Measurements from ENCODE around the gene PRR3.
A peak's percentile ranks its signal among the peaks of the same experiment; 100 is the strongest.
"Not testable (repeated sequence)": the region's sequence is repeated elsewhere in the genome, so short reads cannot be mapped to it uniquely, and the experiment has no call there.

PRR3 gene, protein sequence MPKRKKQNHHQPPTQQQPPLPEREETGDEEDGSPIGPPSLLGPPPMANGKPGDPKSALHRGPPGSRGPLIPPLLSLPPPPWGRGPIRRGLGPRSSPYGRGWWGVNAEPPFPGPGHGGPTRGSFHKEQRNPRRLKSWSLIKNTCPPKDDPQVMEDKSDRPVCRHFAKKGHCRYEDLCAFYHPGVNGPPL

DNA sequence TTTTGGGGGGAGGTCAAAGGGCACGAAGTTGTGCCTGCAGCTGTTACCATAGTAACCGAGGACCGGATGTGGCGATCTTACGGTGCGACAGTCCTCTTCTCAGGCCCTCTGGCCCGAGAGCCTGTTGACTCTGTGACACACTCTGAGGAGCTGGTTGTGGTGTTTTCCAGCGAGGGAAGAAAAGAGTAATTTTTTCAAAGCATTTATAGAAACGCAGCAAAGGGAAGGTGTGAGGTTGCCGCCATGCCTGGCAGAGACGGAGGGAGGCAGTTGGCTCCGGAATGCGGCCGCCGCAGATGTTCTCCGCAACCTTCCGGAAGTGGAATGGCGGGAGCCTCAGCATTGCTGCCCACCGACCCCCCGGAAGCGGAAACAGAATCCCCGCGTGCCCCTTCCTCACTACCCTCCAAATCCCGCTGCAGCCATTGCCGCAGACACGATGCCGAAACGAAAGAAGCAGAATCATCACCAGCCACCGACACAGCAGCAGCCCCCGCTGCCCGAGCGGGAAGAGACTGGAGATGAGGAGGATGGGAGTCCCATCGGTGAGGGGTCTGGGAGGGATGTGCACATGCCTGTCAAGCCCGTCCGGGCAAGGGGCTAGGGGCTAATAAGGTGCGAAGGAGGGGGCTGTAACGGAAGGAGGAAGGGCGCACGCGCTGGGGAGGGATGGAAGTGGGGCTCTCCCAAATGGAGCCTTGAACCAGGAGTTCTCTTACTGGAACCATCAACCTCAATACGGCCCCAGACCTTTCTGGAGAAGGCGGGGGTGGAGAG is at the start of gene PRR3:
Gene PRR3, plus strand, starts transcription at position 390 of the 777 bp plus-strand sequence. Its CDS starts 50 bp downstream, at position 440.
- DNase-seq (ENCODE audit: extremely low read depth in 1 of 2, low read depth in 1 of 2), result peak; percentile 61 to 67

- no peak for DNase-seq (ENCODE audit: extremely low read depth in 1 of 2, low read depth in 1 of 2)
These were observed 49.0 kb upstream of the PRR3 start for GRCh38 chr6:30507849-30508827.

DNA sequence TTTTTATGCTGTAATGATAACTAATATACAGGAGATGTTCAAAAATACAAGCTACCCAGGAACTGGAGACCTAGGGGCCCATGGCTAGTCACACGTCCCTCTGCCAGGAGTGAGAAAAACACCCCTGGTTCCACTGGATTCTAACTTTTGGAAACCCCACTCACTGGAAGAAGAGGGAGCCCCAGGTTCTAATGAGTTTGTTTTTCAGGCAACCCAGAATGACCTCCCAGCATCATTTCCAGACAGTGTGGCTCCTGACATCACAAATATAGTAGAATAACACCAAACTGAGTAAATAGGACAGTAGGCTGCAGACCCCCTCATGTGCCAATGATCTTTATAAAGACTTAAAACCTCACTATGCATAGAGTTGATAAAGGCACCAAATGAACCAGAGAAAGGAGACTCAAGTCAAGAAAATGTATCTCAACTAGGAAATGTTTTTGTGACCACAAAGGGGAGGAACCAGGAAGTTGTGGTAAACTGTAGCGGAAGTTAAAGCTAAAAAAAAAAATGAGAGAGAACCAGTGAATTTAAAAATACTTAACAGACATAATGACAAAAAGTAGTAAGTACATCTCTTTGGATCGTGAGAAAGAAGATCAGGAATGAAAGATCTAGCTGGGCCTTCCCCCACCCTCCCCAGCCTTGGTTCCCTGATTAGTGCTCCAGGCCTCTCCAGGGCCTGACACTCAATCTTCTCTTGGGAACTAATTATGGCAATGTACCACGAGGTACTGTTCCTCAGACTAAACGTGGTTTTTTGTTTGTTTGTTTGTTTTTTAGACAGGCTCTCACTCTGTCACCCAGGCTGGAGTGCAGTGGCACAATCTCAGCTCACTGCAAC is 48.0 kb upstream of the PRR3 start:
- no peak for DNase-seq (ENCODE audit: extremely low read depth in 1 of 2, low read depth in 1 of 2)

DNA sequence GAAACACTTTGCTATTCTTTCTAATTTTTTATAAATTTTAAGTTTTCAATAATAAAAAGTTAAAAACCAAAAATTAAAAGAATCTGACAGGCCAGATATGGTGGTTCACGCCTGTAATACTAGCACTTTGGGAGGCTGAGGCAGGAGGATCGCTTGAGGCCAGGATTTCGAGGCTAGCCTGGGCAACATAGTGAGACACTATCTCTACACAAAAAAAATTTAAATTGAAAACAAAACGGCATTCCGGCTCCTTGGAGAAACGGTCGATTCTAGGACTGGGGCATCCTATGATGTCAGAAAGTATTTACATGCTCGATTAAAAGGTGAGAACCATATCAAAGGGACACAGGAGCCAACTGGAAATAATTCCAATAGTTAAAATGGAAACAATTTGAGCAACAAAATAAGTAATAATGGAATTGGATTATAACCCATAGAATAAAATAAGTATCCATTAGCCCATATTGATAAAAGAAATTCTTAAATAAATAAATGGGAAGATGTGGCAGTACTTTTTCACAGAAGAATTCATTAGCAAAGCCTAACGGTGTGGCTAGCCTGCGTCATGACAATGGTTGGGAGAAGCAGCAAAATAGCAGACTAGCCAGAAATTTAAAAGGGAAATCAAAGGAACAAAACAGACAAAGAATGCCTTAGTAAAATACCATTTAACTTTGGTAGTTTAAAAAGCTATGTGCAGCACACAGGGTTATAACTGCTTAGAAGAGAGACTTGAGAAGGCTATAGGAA is 46.5 kb upstream of the PRR3 start:
- DNase-seq (ENCODE audit: extremely low read depth in 1 of 2, low read depth in 1 of 2), result no peak

DNA sequence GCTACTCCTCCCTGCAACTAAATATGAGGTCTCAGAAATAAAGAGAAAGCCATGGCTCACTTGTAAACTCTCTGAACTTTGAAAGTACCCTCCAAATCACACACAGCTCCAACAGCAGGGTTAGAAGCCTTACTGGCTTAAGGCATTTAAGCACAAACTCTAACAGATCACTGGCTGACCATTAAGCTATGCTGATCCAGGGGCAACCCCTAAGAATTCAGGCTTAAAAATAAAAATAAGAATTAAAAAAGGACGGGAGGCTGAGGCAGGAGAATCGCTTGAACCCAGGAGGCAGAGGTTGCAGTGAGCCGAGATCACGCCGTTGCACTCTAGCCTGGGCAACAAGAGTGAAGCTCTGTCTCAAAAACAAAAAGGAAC is 45.9 kb upstream of the PRR3 start:
- DNase-seq (ENCODE audit: extremely low read depth in 1 of 2, low read depth in 1 of 2), result no peak

DNA sequence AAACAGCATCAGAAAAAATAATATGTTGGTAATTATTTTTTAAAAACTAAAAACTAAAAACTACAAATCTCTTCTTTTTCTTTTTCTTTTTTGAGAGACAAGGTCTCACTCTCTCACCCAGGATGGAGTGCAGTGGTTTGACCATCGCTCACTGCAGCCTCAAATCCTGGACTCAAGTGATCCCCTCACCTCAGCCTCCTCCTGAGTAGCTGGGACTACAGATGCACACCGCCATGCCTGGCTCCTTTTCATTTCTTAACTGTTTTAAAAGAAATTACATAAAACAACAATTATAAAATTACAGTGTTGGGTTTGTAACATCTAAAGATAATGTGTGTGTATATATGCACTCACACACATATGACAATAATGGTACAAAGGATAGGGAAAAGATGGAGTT is 43.6 kb upstream of the PRR3 start:
- DNase-seq (ENCODE audit: extremely low read depth in 1 of 2, low read depth in 1 of 2), result no peak

GRCh38 chr6:30515106-30515505 is 42.0 kb upstream of the PRR3 start:
- no peak for DNase-seq (ENCODE audit: extremely low read depth in 1 of 2, low read depth in 1 of 2)

GRCh38 chr6:30515944-30516753 is 40.9 kb upstream of the PRR3 start:
- peak; percentile 70 to 77 for DNase-seq (ENCODE audit: extremely low read depth in 1 of 2, low read depth in 1 of 2)

GRCh38 chr6:30516754-30517076 is 40.4 kb upstream of the PRR3 start:
- DNase-seq (ENCODE audit: extremely low read depth in 1 of 2, low read depth in 1 of 2), result not testable (repeated sequence)

GRCh38 chr6:30517767-30518504 is 39.2 kb upstream of the PRR3 start:
- DNase-seq (ENCODE audit: extremely low read depth in 1 of 2, low read depth in 1 of 2), result not testable (repeated sequence)

DNA sequence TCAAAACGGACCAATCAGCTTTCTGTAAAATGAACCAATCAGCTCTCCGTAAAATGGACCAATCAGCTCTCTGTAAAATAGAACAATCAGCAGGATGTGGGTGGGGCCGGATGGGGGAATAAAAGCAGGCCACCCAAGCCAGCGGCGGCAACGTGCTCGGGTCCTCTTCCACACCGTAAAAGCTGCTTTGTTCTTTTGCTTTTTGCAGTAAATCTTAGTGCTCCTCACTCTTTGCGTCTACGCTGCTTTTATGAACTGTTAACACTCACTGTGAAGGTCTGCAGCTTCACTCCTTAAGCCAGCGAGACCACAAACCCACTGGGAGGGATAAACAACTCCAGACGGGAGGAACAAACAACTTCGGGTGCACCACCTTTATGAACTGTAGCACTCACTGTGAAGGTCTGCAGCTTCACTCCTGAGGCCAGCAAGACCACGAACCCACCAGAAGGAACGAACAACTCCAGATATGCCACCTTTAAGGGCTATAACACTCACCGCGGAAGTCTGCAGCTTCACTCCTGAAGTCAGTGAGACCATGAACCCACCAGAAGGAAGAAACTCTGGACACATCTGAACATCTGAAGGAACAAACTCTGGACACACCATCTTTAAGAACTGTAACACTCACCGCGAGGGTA is 38.5 kb upstream of the PRR3 start:
- not testable (repeated sequence) for DNase-seq (ENCODE audit: extremely low read depth in 1 of 2, low read depth in 1 of 2)

DNA sequence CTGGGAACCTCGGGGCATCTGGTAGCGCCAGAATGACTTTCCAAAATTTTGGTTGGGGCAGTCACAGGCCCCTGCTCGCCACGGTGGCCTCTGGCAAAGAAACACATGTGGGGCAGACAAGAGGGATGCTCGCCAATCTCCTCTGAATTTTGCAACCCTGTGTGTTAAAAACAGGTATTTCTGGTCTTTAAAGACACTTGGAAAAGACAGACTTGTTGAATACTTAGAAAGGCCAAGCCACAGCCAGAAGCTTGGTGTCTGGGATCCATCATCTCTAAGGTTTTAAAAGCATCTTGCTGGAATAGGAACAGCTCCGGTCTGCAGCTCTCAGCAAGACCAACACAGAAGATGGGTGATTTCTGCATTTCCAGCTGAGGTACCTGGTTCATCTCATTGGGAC is 36.6 kb upstream of the PRR3 start:
- DNase-seq (ENCODE audit: extremely low read depth in 1 of 2, low read depth in 1 of 2), result no peak

- DNase-seq (ENCODE audit: extremely low read depth in 1 of 2, low read depth in 1 of 2), result not testable (repeated sequence)
These were observed 36.0 kb upstream of the PRR3 start for GRCh38 chr6:30521082-30521481.

DNA sequence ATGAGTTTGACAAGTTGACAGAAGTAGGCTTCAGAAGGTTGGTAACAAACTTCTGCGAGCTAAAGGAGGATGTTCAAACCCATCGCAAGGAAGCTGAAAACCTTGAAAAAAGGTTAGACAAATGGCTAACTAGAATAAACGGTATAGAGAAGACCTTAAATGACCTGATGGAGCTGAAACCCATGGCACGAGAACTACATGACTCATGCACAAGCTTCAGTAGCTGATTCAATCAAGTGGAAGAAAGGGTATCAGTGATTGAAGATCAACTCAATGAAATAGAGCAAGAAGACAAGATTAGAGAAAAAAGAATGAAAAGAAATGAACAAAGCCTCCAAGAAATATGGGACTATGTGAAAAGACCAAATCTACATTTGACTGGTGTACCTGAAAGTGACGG is 35.1 kb upstream of the PRR3 start:
- DNase-seq (ENCODE audit: extremely low read depth in 1 of 2, low read depth in 1 of 2), result not testable (repeated sequence)

- not testable (repeated sequence) for DNase-seq (ENCODE audit: extremely low read depth in 1 of 2, low read depth in 1 of 2)
These were observed 30.7 kb upstream of the PRR3 start for GRCh38 chr6:30526444-30526843.

DNA sequence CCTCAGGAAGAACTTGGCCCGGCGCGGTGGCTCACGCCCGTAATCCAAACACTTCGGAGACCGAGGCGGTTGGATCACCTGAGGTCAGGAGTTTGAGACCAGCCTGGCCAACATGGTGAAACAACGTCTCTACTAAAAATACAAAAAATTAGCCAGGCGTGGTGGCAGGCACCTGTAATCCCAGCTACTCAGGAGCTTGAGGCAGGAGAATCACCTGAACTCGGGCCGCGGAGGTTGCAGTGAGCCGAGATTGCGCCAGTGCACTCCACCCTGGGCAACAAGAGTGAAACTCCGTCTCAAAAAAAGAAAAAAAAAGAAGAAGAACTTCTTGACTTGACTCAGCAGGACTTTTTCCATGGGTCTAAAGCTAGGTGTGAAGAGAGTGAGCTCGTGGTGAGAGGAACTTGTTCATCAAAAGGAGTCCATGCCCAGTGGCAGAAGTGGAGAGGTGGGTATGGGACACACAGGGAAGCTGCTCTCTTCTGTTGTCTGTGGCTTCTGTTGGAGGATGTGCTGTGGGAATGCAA is 27.7 kb upstream of the PRR3 start:
- not testable (repeated sequence) for DNase-seq (ENCODE audit: extremely low read depth in 1 of 2, low read depth in 1 of 2)

DNA sequence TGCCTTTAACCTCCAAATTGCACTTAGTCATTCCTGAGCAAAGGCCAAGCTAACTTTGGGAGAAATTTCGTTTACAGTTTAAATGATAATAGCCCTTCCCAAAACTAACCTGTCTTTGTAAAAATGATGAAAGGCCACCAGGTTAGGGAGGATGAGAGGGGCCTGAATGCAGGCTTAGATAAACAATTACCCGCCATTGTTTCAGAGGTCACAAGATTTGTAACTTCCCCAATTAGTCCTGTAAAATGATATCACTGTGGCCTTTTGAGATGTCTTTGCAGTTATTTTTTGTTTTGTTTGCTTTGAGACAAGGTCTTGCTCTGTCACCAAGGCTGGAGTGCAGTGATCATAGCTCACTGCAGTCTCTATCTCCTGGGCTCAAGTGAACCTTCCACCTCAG is 27.1 kb upstream of the PRR3 start:
- DNase-seq (ENCODE audit: extremely low read depth in 1 of 2, low read depth in 1 of 2), result no peak

Data from activated CD8-positive, alpha-beta memory T cell treated with anti-CD3 and anti-CD28 coated beads for 1 hour (primary cell).